H1 (cell line): ENCODE results near the gene OR4M1.
"Not testable (repeated sequence)": the region's sequence is repeated elsewhere in the genome, so short reads cannot be mapped to it uniquely, and the experiment has no call there.

Experiments
- ATF2 ChIP-seq: IDR thresholded peaks from 2 replicates; pipeline ENCODE4 v1.6.1; 2012; ENCODE audit warnings: low read length, inconsistent platforms
- CTBP2 ChIP-seq: IDR thresholded peaks from 2 replicates; pipeline ENCODE4 v1.7.0; 2011; ENCODE audit warnings: borderline replicate concordance, mild to moderate bottlenecking, moderate library complexity, mixed read lengths, low read length; ENCODE audit not compliant: insufficient read depth, insufficient read length
- CTCF ChIP-seq, 3 experiments: IDR thresholded peaks; 1 replicate in 2 of 3; 2 replicates in 1 of 3; pipeline versions ENCODE4 v1.5.1 to v1.6.1; 2011; ENCODE audit warnings: low read length in 3 of 3, mild to moderate bottlenecking in 3 of 3, inconsistent platforms in 2 of 3, low read depth in 1 of 3, moderate library complexity in 1 of 3; ENCODE audit not compliant: insufficient read depth in 1 of 3; ENCODE audit errors: control extremely low read depth in 1 of 3
- EZH2 ChIP-seq: fragments of 200-600 bp; sonication (generic); IDR thresholded peaks from 2 replicates; pipeline ENCODE4 v1.7.1; 2012; ENCODE audit warnings: low read depth, mild to moderate bottlenecking, moderate library complexity, low read length, inconsistent platforms; ENCODE audit not compliant: severe bottlenecking
- GTF2F1 ChIP-seq: IDR thresholded peaks from 2 replicates; pipeline ENCODE4 v1.6.1; 2012; ENCODE audit warnings: low read depth, low read length, improper control_type of control experiment, borderline replicate concordance
- HDAC2 ChIP-seq, 2 experiments: fragments of 300-600 bp in 1 of 2; sonication (generic) in 1 of 2; IDR thresholded peaks; 2 replicates each; pipeline ENCODE4 v1.6.1; 2011 to 2012; ENCODE audit warnings: low read depth in 2 of 2, low read length in 2 of 2, mild to moderate bottlenecking in 2 of 2, moderate library complexity in 2 of 2, borderline replicate concordance in 1 of 2, inconsistent platforms in 1 of 2
- JUND ChIP-seq: IDR thresholded peaks from 2 replicates; pipeline ENCODE4 v1.6.1; 2011; ENCODE audit warnings: mild to moderate bottlenecking, improper control_type of control experiment, low read length
- POLR2A ChIP-seq, 2 experiments: IDR thresholded peaks; 1 replicate in 1 of 2; 2 replicates in 1 of 2; pipeline ENCODE4 v1.6.1; 2011; ENCODE audit warnings: low read depth in 2 of 2, low read length in 2 of 2, mild to moderate bottlenecking in 2 of 2; ENCODE audit errors: control extremely low read depth in 1 of 2
- TAF7 ChIP-seq: optimal IDR thresholded peaks from 2 replicates; pipeline ENCODE3; 2011; ENCODE audit warnings: low read depth, mild to moderate bottlenecking, inconsistent platforms, low read length, moderate library complexity, borderline replicate concordance
- TEAD4 ChIP-seq: IDR thresholded peaks from 2 replicates; pipeline ENCODE4 v1.6.1; 2012; ENCODE audit warnings: low read depth, low read length, inconsistent platforms, mixed read lengths

- TF ChIP-seq CTCF (IDR thresholded peaks at IDR 0.05; ENCODE audit: control extremely low read depth in 1 of 3, insufficient read depth in 1 of 3, low read depth in 1 of 3, low read length in 3 of 3); TAF7; JUND; ATF2; EZH2; POLR2A (IDR thresholded peaks at IDR 0.05; ENCODE audit: control extremely low read depth in 1 of 2, low read depth in 2 of 2, low read length in 2 of 2); GTF2F1; CTBP2; TEAD4; HDAC2 (IDR thresholded peaks at IDR 0.05; ENCODE audit: borderline replicate concordance in 1 of 2, low read depth in 2 of 2, low read length in 2 of 2): not testable (repeated sequence)
Observed at GRCh38 chr14:19813171-19813920, 40.0 kb downstream of the OR4M1 start.
